ENCODE measurements around the gene LMBR1.

GRCh38 chr7:156818133-156818532 is 74.8 kb downstream of the LMBR1 start:
- TF ChIP-seq CTCF (conservative IDR thresholded peaks at IDR 0.05 in 1 of 2, IDR thresholded peaks at IDR 0.05 in 1 of 2; ENCODE audit: low read depth in 1 of 2, low read length in 2 of 2) (no peak), EZH2 (IDR thresholded peaks at IDR 0.05; ENCODE audit: low read length, missing control alignments) (no peak)

Data from fibroblast of lung (primary cell).